ENCODE measurements around the gene TBCK. TPM values are rescaled to one million over a fixed set of nuclear protein-coding genes. Genes with fewer than 3 reads are reported as not detected.
A peak's percentile ranks its signal among the peaks of the same experiment; 100 is the strongest.

TBCK gene
- total and polyA plus RNA-seq, 8 donors, result 36.1 to 60.0 (median 46.2) TPM

DNA sequence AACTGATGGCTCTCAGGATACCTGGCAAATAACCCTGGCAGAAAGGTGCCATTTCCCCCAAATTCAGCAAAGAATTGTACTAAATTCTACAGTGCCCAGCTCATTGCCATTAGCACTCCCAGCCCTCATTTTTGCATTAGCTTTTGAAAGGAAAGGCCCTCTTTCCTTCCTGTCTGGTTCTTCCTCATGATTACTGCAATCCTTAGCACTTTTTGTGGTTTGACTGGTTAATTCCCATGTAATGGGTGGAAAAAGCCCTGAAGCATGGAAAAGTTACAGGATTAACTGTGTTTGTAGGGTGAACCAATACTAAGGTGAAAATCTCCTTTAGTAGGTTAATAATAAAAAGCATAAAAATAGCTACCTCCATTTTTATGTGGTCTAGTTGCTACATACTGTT is 281.3 kb downstream of the TBCK start:
- Histone ChIP-seq H3K4me1 (no peaks in the 10 kb centered on the region), H3K4me3 (no peak overlapping the region), H3K36me3 (no peaks in the 10 kb centered on the region), H3K27me3 (no peaks in the 10 kb centered on the region), H3K27ac (no peak overlapping the region), H3K9me3 (peaks cover 0 to 19% of the 10 kb centered on the region in 2 donors)
- TF ChIP-seq CTCF (IDR thresholded peaks at IDR 0.05), result no peak
- intact Hi-C loops (cut with DNase I), result no loop called here
- no peak for ATAC-seq
- no peak for DNase-seq

DNA sequence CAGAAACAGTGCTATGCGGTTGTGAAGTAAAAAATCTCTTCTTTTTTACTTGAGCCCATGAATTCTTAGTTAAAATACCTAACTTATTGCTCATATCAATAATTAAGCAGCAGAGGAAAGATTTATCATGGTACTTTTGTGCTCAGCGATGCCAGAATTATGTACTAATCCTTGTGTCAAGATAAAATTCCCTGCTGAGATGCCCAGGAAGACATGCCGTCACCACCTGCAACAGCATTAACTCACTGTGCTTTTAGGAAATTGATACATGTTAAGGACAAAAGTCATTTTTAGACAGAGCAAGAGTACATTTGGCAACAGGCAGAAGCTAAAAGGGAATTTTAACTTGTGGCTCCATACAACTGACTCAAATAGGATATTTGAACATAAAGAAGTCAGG is 281.8 kb downstream of the TBCK start:
- no peak overlapping the region for H3K27ac ChIP-seq
- no peaks in the 10 kb centered on the region for H3K27me3 ChIP-seq
- no peak for ATAC-seq
- H3K36me3 ChIP-seq, result no peaks in the 10 kb centered on the region
- no peaks in the 10 kb centered on the region for H3K4me1 ChIP-seq
- no peak for DNase-seq
- H3K9me3 ChIP-seq, result peaks cover 0 to 19% of the 10 kb centered on the region in 2 donors
- TF ChIP-seq CTCF (IDR thresholded peaks at IDR 0.05), result no peak
- no peak overlapping the region for H3K4me3 ChIP-seq
- intact Hi-C loops (cut with DNase I), result no loop called here

DNA sequence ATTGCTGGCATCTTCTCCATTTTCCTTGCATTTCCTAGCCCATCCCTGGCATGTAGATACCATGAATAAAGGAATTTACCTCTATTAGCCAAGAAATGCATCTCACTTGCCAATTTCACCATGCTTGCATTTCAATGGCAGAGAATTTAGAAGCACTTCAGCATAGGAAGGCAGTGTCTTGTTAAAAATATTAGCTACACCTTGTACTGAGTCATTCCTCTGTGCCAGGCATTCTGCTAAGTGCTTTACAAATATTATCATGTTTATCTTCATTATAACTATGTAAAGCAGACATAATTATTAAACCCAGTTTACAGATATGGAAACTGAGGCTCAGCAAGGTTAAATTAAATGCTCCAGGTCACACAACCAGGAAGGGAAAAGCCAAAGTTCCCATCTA is 282.5 kb downstream of the TBCK start:
- ATAC-seq (peak; percentile 19), DNase-seq (no peak)
- intact Hi-C loops (cut with DNase I), result no loop called here
- H3K9me3 ChIP-seq, result peaks cover 0 to 19% of the 10 kb centered on the region in 2 donors
- H3K36me3 ChIP-seq, result no peaks in the 10 kb centered on the region
- H3K4me3 ChIP-seq, result no peak overlapping the region
- H3K27ac ChIP-seq, result no peak overlapping the region
- TF ChIP-seq CTCF (IDR thresholded peaks at IDR 0.05), result no peak
- H3K27me3 ChIP-seq, result no peaks in the 10 kb centered on the region
- no peaks in the 10 kb centered on the region for H3K4me1 ChIP-seq

DNA sequence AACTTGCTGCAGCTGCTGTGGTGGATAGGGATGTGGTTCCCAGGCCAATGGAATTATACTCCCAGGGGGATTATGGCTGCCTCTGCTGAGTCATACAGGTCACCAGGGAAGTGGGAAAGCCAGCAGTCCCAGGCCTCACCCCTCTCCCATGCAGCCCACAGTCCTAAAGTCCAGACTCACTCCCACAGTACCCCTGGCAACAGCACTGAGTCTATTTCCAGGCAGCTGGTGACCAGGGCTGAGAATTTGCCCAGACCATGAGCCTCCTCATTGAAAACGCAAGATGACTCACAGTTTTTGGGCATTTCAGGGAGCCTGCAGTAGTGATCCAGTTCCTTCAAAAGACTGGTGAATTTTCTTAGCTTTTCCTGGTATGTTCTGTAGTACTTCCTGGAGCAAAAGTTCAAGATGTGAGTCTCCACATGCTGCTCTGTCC is 283.1 kb downstream of the TBCK start:
- no peak for TF ChIP-seq CTCF (IDR thresholded peaks at IDR 0.05)
- DNase-seq (no peak), ATAC-seq (peak; percentile 64)
- intact Hi-C loops (cut with DNase I), result no loop called here
- H3K4me3 ChIP-seq, result no peak overlapping the region
- no peaks in the 10 kb centered on the region for H3K36me3 ChIP-seq
- H3K27ac ChIP-seq, result no peak overlapping the region
- peaks cover 0 to 19% of the 10 kb centered on the region in 2 donors for H3K9me3 ChIP-seq
- H3K4me1 ChIP-seq, result no peaks in the 10 kb centered on the region
- no peaks in the 10 kb centered on the region for H3K27me3 ChIP-seq

- no peak overlapping the region for H3K27ac ChIP-seq
- DNase-seq (no peak), ATAC-seq (no peak)
- peaks cover 0 to 6% of the 10 kb centered on the region in 2 donors for H3K9me3 ChIP-seq
- H3K4me1 ChIP-seq, result no peaks in the 10 kb centered on the region
- no peak for TF ChIP-seq CTCF (IDR thresholded peaks at IDR 0.05)
- intact Hi-C loops (cut with DNase I), result no loop called here
- no peaks in the 10 kb centered on the region for H3K27me3 ChIP-seq
- H3K36me3 ChIP-seq, result no peaks in the 10 kb centered on the region
- no peak overlapping the region for H3K4me3 ChIP-seq
Observed at GRCh38 chr4:106022454-106022853, 293.6 kb downstream of the TBCK start.
